ENCODE measurements around the gene POLDIP2. TPM values are rescaled to one million over a fixed set of nuclear protein-coding genes. Genes with fewer than 3 reads are reported as not detected.

POLDIP2 gene
- total RNA-seq, 4 donors from 2014 or later = 217 to 281 (median 237) TPM

DNA sequence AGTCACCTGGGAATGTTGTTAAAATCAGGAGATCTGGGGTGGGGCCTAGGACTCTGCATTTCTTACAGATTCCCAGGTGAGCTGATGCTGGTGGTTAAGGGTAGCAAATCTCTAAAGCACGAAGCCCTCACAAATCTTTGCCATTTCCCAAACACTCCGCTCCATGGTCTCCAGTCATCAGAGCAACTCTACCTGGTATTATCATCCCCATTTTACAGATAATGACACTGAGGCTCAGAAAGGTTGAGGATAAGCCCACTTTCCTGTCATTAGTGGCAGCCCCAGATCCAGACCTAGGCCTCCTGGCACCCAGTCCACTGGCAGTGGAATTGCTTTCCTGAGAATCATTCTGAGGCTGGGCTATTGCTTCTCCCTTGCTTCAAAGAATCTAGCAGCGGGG lies 39.9 kb upstream of the POLDIP2 start:
- DNase-seq (no peak), ATAC-seq (no peak)
- no peaks in the 10 kb centered on the region for H3K4me1 ChIP-seq
- no peaks in the 10 kb centered on the region for H3K27me3 ChIP-seq
- H3K9me3 ChIP-seq = no peaks in the 10 kb centered on the region
- H3K36me3 ChIP-seq = peaks cover 0 to 18% of the 10 kb centered on the region in 2 donors
- H3K4me3 ChIP-seq = no peak overlapping the region
- H3K27ac ChIP-seq = no peak overlapping the region
- intact Hi-C loops (cut with DNase I; ENCODE audit: low total_unique reads) = no loop called here
- in situ Hi-C loops (cut with MboI; ENCODE audit: low sequenced_read_pairs in 4 of 4) = loop anchor here in 1 of 4 donors (5.0 kb wide), 1 partner anchor 50 kb away; no protein-coding TSS in a partner anchor
- TF ChIP-seq POLR2A (IDR thresholded peaks at IDR 0.05) = no peak
- TF ChIP-seq, protein P1, sequence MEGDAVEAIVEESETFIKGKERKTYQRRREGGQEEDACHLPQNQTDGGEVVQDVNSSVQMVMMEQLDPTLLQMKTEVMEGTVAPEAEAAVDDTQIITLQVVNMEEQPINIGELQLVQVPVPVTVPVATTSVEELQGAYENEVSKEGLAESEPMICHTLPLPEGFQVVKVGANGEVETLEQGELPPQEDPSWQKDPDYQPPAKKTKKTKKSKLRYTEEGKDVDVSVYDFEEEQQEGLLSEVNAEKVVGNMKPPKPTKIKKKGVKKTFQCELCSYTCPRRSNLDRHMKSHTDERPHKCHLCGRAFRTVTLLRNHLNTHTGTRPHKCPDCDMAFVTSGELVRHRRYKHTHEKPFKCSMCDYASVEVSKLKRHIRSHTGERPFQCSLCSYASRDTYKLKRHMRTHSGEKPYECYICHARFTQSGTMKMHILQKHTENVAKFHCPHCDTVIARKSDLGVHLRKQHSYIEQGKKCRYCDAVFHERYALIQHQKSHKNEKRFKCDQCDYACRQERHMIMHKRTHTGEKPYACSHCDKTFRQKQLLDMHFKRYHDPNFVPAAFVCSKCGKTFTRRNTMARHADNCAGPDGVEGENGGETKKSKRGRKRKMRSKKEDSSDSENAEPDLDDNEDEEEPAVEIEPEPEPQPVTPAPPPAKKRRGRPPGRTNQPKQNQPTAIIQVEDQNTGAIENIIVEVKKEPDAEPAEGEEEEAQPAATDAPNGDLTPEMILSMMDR (IDR thresholded peaks at IDR 0.05 in 4 of 5, conservative IDR thresholded peaks at IDR 0.05 in 1 of 5) = no peak

DNA sequence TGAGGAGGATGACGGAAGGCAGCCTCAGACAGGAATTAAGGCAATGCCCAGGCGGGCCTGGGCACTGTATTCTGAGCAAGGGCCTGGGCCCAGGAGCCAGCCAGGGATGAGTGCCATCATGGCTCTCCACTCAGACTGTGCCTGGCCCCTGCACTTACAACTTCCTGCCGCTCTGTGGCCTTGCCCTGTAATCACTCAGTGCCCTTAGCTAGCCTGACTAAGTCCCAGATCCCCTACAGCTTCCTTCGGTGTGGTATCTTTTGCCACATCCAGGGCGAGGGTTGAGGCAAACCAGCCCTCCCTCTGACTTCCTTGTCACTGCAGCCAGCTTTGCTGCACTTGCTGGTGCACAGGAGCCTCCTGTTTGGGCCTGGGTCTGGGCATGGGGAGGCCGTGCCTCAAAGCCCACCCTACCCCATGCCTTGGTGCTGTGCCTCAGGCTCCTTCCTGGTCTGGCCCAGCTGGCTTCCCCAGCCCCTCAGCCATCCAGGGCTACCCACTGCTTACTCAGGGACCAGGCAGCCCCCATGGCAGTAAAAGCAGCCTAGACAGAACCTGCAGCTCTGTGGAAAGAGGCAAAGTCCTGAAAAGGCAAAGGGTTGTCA lies 39.4 kb upstream of the POLDIP2 start:
- no peak for ATAC-seq
- H3K27ac ChIP-seq = no peak overlapping the region
- H3K27me3 ChIP-seq = no peaks in the 10 kb centered on the region
- no peak for DNase-seq
- H3K4me3 ChIP-seq = no peak overlapping the region
- H3K9me3 ChIP-seq = no peaks in the 10 kb centered on the region
- TF ChIP-seq, protein P1 (IDR thresholded peaks at IDR 0.05 in 4 of 5, conservative IDR thresholded peaks at IDR 0.05 in 1 of 5) = no peak
- no peaks in the 10 kb centered on the region for H3K4me1 ChIP-seq
- intact Hi-C loops (cut with DNase I; ENCODE audit: low total_unique reads) (no loop called here), in situ Hi-C loops (cut with MboI; ENCODE audit: low sequenced_read_pairs in 4 of 4) (loop anchor here in 1 of 4 donors (5.0 kb wide), 1 partner anchor 51 kb away; no protein-coding TSS in a partner anchor)
- peaks cover 0 to 13% of the 10 kb centered on the region in 2 donors for H3K36me3 ChIP-seq

DNA sequence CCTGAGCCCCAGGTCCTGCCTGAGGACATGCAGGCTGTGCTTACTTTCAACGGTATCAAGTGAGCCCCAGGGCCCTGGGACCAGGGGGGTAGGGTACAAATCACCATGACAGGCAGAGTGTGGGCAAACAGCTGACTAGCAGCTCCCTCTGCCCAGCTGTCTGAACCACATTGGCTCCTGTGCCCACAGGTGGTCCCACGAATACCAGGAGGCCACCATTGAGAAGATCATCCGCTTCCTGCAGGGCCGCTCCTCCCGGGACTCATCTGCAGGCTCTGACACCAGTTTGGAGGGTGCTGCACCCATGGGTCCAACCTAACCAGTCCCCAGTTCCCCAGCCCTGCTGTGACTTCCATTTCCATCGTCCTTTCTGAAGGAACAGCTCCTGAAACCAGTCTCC lies 38.6 kb upstream of the POLDIP2 start:
- Histone ChIP-seq H3K9me3 (no peaks in the 10 kb centered on the region), H3K4me3 (no peak overlapping the region), H3K4me1 (no peaks in the 10 kb centered on the region), H3K36me3 (peaks cover 0 to 7% of the 10 kb centered on the region in 2 donors), H3K27me3 (no peaks in the 10 kb centered on the region), H3K27ac (no peak overlapping the region)
- in situ Hi-C loops (cut with MboI; ENCODE audit: low sequenced_read_pairs in 4 of 4) (loop anchor here in 1 of 4 donors (5.0 kb wide), 1 partner anchor 51 kb away; no protein-coding TSS in a partner anchor), intact Hi-C loops (cut with DNase I; ENCODE audit: low total_unique reads) (no loop called here)
- TF ChIP-seq, protein P1 (IDR thresholded peaks at IDR 0.05 in 4 of 5, conservative IDR thresholded peaks at IDR 0.05 in 1 of 5) = no peak
- TF ChIP-seq POLR2A (IDR thresholded peaks at IDR 0.05) = no peak
- no peak for DNase-seq
- ATAC-seq = no peak

DNA sequence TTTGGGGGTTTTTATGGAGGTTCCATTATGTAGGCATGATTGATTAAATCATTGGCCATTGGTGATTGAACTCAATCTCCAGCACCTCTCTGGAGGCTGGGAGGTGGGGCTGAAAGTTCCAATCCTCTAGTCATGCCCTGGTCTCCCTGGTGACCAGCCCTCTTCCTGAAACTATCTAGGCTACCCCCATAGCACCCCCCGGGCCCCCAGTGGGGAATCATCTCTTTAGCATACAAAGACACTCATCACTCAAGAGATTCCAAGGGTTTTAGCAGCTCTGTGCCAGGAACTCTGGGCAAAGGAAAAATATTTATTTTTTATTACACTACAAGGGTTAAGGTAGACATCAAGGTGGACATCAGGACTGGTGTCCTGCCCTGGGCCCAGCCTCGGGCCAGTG lies 38.1 kb upstream of the POLDIP2 start:
- H3K36me3 ChIP-seq = peaks cover 0 to 2% of the 10 kb centered on the region in 2 donors
- ATAC-seq = no peak

More for the DNA sequence above, 38.1 kb upstream of the POLDIP2 start:
- in situ Hi-C loops (cut with MboI; ENCODE audit: low sequenced_read_pairs in 4 of 4) (loop anchor here in 1 of 4 donors (5.0 kb wide), 1 partner anchor 52 kb away; no protein-coding TSS in a partner anchor), intact Hi-C loops (cut with DNase I; ENCODE audit: low total_unique reads) (no loop called here)
- Histone ChIP-seq H3K27me3 (no peaks in the 10 kb centered on the region), H3K9me3 (no peaks in the 10 kb centered on the region), H3K27ac (no peak overlapping the region), H3K4me3 (no peak overlapping the region), H3K4me1 (no peaks in the 10 kb centered on the region)
- no peak for DNase-seq
- TF ChIP-seq, protein P1 (IDR thresholded peaks at IDR 0.05 in 4 of 5, conservative IDR thresholded peaks at IDR 0.05 in 1 of 5) = no peak
- no peak for TF ChIP-seq POLR2A (IDR thresholded peaks at IDR 0.05)
